H1 (cell line): ENCODE measurements around the gene SLC25A22. TPM values are rescaled to one million over a fixed set of nuclear protein-coding genes. Genes with fewer than 3 reads are reported as not detected.

ENCODE experiments used
- CTCF ChIA-PET: fragments of 300-600 bp; sonication (Branson Sonifier 250); formaldehyde crosslinking; loops from one replicate; lab custom pipeline; 2021; ENCODE audit not compliant: partially characterized antibody; lab: Charles Lee
- POLR2A ChIA-PET: fragments of 300-600 bp; sonication (Branson Sonifier 250); formaldehyde crosslinking; loops from one replicate; lab custom pipeline; 2021; ENCODE audit warnings: inconsistent platforms; ENCODE audit not compliant: partially characterized antibody; lab: Charles Lee
- DNase-seq, 2 experiments: peaks; one replicate each; pipeline versions ENCODE4 v3.0.0 to v3.0.0-alpha.2; 2010 to 2022; ENCODE audit warnings: low spot score in 2 of 2, low read depth in 1 of 2, mixed read lengths in 1 of 2
- FAIRE-seq: peaks from 2 replicates; lab custom pipeline; 2011; peaks lifted over from hg19 to GRCh38; lab: Jason Lieb, UNC
- H2AFZ ChIP-seq: 2 replicates; pipeline ENCODE4 v1.8.1; 2012; ENCODE audit warnings: low read length, inconsistent platforms
- H2AK5ac ChIP-seq: 2 replicates; pipeline ENCODE4 v1.6.1; 2013; ENCODE audit warnings: low read depth, low read length
- H2BK120ac ChIP-seq: replicated peaks from 2 replicates; pipeline ENCODE3; 2013; ENCODE audit warnings: low read depth, low read length, inconsistent platforms
- H2BK12ac ChIP-seq: 2 replicates; pipeline ENCODE4 v1.6.1; 2013; ENCODE audit warnings: low read depth, low read length
- H2BK15ac ChIP-seq: 2 replicates; pipeline ENCODE4 v1.6.1; 2013; ENCODE audit warnings: low read length
- H2BK20ac ChIP-seq: 2 replicates; pipeline ENCODE4 v1.6.1; 2013; ENCODE audit warnings: low read length
- H2BK5ac ChIP-seq: 2 replicates; pipeline ENCODE4 v1.6.1; 2013; ENCODE audit warnings: low read depth, low read length
- H3K14ac ChIP-seq: 2 replicates; pipeline ENCODE4 v1.6.1; 2013; ENCODE audit warnings: inconsistent platforms; ENCODE audit not compliant: insufficient read length
- H3K18ac ChIP-seq: 2 replicates; pipeline ENCODE4 v1.6.1; 2013; ENCODE audit warnings: low read length; ENCODE audit errors: extremely low read depth
- H3K23ac ChIP-seq: 2 replicates; pipeline ENCODE4 v1.6.1; 2013; ENCODE audit warnings: inconsistent platforms; ENCODE audit not compliant: insufficient read length
- H3K23me2 ChIP-seq: 2 replicates; pipeline ENCODE4 v1.6.1; 2013; ENCODE audit warnings: low read depth, low read length
- H3K27ac ChIP-seq: 2 replicates; pipeline ENCODE4 v1.6.1; 2011; ENCODE audit warnings: low read depth, low read length, inconsistent platforms
- H3K27me3 ChIP-seq, 4 experiments: replicated peaks in 1 of 4; 1 replicate in 1 of 4; 2 replicates in 3 of 4; pipeline versions ENCODE4 v1.6.1 to v1.8.1; 2011 to 2013; ENCODE audit warnings: low read length in 3 of 4, mild to moderate bottlenecking in 3 of 4, inconsistent platforms in 2 of 4, mixed read lengths in 2 of 4, moderate library complexity in 1 of 4; ENCODE audit not compliant: control insufficient read depth in 3 of 4, insufficient read depth in 3 of 4; ENCODE audit errors: extremely low read depth in 1 of 4
- H3K36me3 ChIP-seq, 4 experiments: 2 replicates each; pipeline versions ENCODE4 v1.6.1 to v1.8.1; 2011 to 2013; ENCODE audit warnings: mild to moderate bottlenecking in 4 of 4, low read length in 3 of 4, moderate library complexity in 2 of 4, control low read depth in 1 of 4, inconsistent platforms in 1 of 4; ENCODE audit not compliant: insufficient read depth in 4 of 4, control insufficient read depth in 2 of 4
- H3K4ac ChIP-seq: replicated peaks from 2 replicates; pipeline ENCODE3; 2013; ENCODE audit warnings: low read length, low read depth, mixed read lengths, inconsistent platforms; ENCODE audit not compliant: insufficient read length
- H3K4me1 ChIP-seq, 4 experiments: replicated peaks in 1 of 4; 1 replicate in 1 of 4; 2 replicates in 3 of 4; pipeline versions ENCODE4 v1.6.1 to v1.8.1; 2011 to 2013; ENCODE audit warnings: low read length in 3 of 4, inconsistent platforms in 2 of 4, mixed read lengths in 1 of 4; ENCODE audit not compliant: insufficient read depth in 4 of 4, control insufficient read depth in 3 of 4
- H3K4me2 ChIP-seq, 2 experiments: 2 replicates each; pipeline versions ENCODE4 v1.6.1 to v1.8.1; 2011 to 2013; ENCODE audit warnings: low read depth in 2 of 2, low read length in 2 of 2, control low read depth in 1 of 2, inconsistent platforms in 1 of 2, mild to moderate bottlenecking in 1 of 2; ENCODE audit not compliant: insufficient read depth in 1 of 2
- H3K4me3 ChIP-seq, 4 experiments: fragments of 200-600, 300-600 bp in 1 of 4; sonication (generic), shearing (Covaris generic), sonication (Bioruptor Twin) in 1 of 4; 2 replicates each; pipeline versions ENCODE4 v1.5.1 to v1.8.1; 2011 to 2016; ENCODE audit warnings: low read length in 4 of 4, low read depth in 3 of 4, control low read depth in 2 of 4, inconsistent platforms in 2 of 4, mild to moderate bottlenecking in 2 of 4, mixed read lengths in 1 of 4, moderate library complexity in 1 of 4; ENCODE audit not compliant: insufficient read depth in 2 of 4; ENCODE audit errors: extremely low read depth in 1 of 4
- H3K56ac ChIP-seq: replicated peaks from 2 replicates; pipeline ENCODE3; 2013; ENCODE audit warnings: low read depth, mild to moderate bottlenecking, mixed read lengths, low read length, inconsistent platforms; ENCODE audit not compliant: insufficient read length
- H3K79me1 ChIP-seq: 2 replicates; pipeline ENCODE4 v1.6.1; 2013; ENCODE audit warnings: low read depth, low read length, control low read depth
- H3K79me2 ChIP-seq, 2 experiments: 2 replicates each; pipeline versions ENCODE4 v1.6.1 to v1.8.1; 2012 to 2013; ENCODE audit warnings: low read length in 2 of 2, mild to moderate bottlenecking in 2 of 2, inconsistent platforms in 1 of 2; ENCODE audit not compliant: insufficient read depth in 2 of 2, control insufficient read depth in 1 of 2
- H3K9ac ChIP-seq, 4 experiments: replicated peaks in 1 of 4; 1 replicate in 1 of 4; 2 replicates in 3 of 4; pipeline versions ENCODE4 v1.6.1 to v1.8.1; 2011 to 2013; ENCODE audit warnings: low read depth in 3 of 4, low read length in 3 of 4, control low read depth in 2 of 4, mild to moderate bottlenecking in 2 of 4, moderate library complexity in 2 of 4, inconsistent platforms in 1 of 4; ENCODE audit errors: extremely low read depth in 1 of 4
- H3K9me3 ChIP-seq, 2 experiments: 2 replicates each; pipeline versions ENCODE4 v1.6.1 to v1.8.1; 2012 to 2013; ENCODE audit warnings: mild to moderate bottlenecking in 2 of 2, moderate library complexity in 2 of 2, control low read depth in 1 of 2, inconsistent platforms in 1 of 2, low read depth in 1 of 2, low read length in 1 of 2, mixed read lengths in 1 of 2; ENCODE audit not compliant: insufficient read depth in 2 of 2
- H4K20me1 ChIP-seq, 2 experiments: replicated peaks in 1 of 2; 2 replicates each; pipeline versions ENCODE3 to v1.8.1; 2011 to 2013; ENCODE audit warnings: inconsistent platforms in 2 of 2, low read length in 2 of 2, mild to moderate bottlenecking in 1 of 2; ENCODE audit not compliant: insufficient read depth in 2 of 2, control insufficient read depth in 1 of 2
- H4K5ac ChIP-seq: 2 replicates; pipeline ENCODE4 v1.6.1; 2013; ENCODE audit warnings: low read length, low read depth, mixed read lengths, inconsistent platforms; ENCODE audit not compliant: insufficient read length
- H4K8ac ChIP-seq: 2 replicates; pipeline ENCODE4 v1.8.0; 2013; ENCODE audit warnings: mild to moderate bottlenecking, moderate library complexity, low read length, inconsistent platforms; ENCODE audit not compliant: insufficient read depth; ENCODE audit errors: extremely low read depth
- H4K91ac ChIP-seq: replicated peaks from 2 replicates; pipeline ENCODE3; 2013; ENCODE audit warnings: low read length, mixed read lengths, inconsistent platforms; ENCODE audit not compliant: insufficient read length
- ASH2L ChIP-seq: fragments of 200-600, 300-600 bp; sonication (generic); IDR thresholded peaks from one replicate; pipeline ENCODE4 v1.7.1; 2017; ENCODE audit warnings: low read length
- CHD2 ChIP-seq: IDR thresholded peaks from 2 replicates; pipeline ENCODE4 v1.6.1; 2012; ENCODE audit warnings: low read length, improper control_type of control experiment
- CREB1 ChIP-seq: IDR thresholded peaks from 2 replicates; pipeline ENCODE4 v1.6.1; 2012; ENCODE audit warnings: inconsistent platforms
- CTBP2 ChIP-seq: IDR thresholded peaks from 2 replicates; pipeline ENCODE4 v1.7.0; 2011; ENCODE audit warnings: borderline replicate concordance, mild to moderate bottlenecking, moderate library complexity, mixed read lengths, low read length; ENCODE audit not compliant: insufficient read depth, insufficient read length
- EP300 ChIP-seq, 2 experiments: IDR thresholded peaks; 1 replicate in 1 of 2; 2 replicates in 1 of 2; pipeline ENCODE4 v1.6.1; 2011 to 2012; ENCODE audit warnings: low read depth in 2 of 2, low read length in 2 of 2, mild to moderate bottlenecking in 2 of 2, borderline replicate concordance in 1 of 2, inconsistent platforms in 1 of 2, moderate library complexity in 1 of 2
- JUND ChIP-seq: IDR thresholded peaks from 2 replicates; pipeline ENCODE4 v1.6.1; 2011; ENCODE audit warnings: mild to moderate bottlenecking, improper control_type of control experiment, low read length
- PHF8 ChIP-seq: fragments of 200-600 bp; sonication (generic); conservative IDR thresholded peaks from 2 replicates; pipeline ENCODE4 v1.7.1; 2012; ENCODE audit warnings: low read depth, mild to moderate bottlenecking, inconsistent platforms, low read length, moderate library complexity
- POLR2AphosphoS5 ChIP-seq: IDR thresholded peaks from 2 replicates; pipeline ENCODE4 v1.6.1; 2011; ENCODE audit warnings: low read depth, low read length
- SAP30 ChIP-seq: fragments of 300-600 bp; sonication (generic); IDR thresholded peaks from 2 replicates; pipeline ENCODE4 v1.7.1; 2012; ENCODE audit warnings: low read length, moderate library complexity, mild to moderate bottlenecking, inconsistent platforms; ENCODE audit not compliant: insufficient read depth, insufficient replicate concordance
- TCF12 ChIP-seq: IDR thresholded peaks from 2 replicates; pipeline ENCODE4 v1.6.1; 2011; ENCODE audit warnings: low read depth, mild to moderate bottlenecking, low read length
- TEAD4 ChIP-seq: IDR thresholded peaks from 2 replicates; pipeline ENCODE4 v1.6.1; 2012; ENCODE audit warnings: low read depth, low read length, inconsistent platforms, mixed read lengths
- WGBS, 2 experiments: shearing (Covaris generic) in 1 of 2; methylation state at CpG; one replicate each; pipeline versions ENCODE4 v1.1.6 to v1.1.7; 2013 to 2015; ENCODE audit warnings: low lambda C conversion rate in 2 of 2, mixed read lengths in 2 of 2, inconsistent platforms in 1 of 2, low coverage in 1 of 2, missing lambda C conversion rate in 1 of 2; ENCODE audit not compliant: insufficient replicate concordance in 2 of 2, insufficient coverage in 1 of 2, insufficient read length in 1 of 2; ENCODE audit errors: extremely low coverage in 1 of 2, missing lambda C conversion rate in 1 of 2; 5-methylcytosine and 5-hydroxymethylcytosine counted together
- polyA plus RNA-seq, 7 experiments: library from polyadenylated mRNA; depleted of rRNA in 3 of 7; stranded (reverse) in 5 of 7; unstranded in 2 of 7; fragments of >200 nt in 5 of 7; fragments of 200-250 nt in 2 of 7; gene quantifications; 1 replicate in 5 of 7; 2 replicates in 1 of 7; 4 replicates in 1 of 7; pipeline versions ENCODE4 v1.2.1 to v1.2.3, GENCODE V29; 2011 to 2013; ENCODE audit warnings: missing spikeins in 2 of 7, mixed read lengths in 2 of 7
- total RNA-seq: library from RNA; stranded (reverse); fragmentation: NEBNext Ultra II Directional; extraction: Animal tissue kit (Norgen Biotek cat#: 25700); gene quantifications from 2 replicates; pipeline ENCODE4 v1.2.1, GENCODE V29; 2021

Gene SLC25A22
- total and polyA plus RNA-seq, 2 of the 8 experiments (the other 6 are each of a cell fraction or from before 2014, with no cell fraction given): 31.5 to 48.0 TPM

DNA sequence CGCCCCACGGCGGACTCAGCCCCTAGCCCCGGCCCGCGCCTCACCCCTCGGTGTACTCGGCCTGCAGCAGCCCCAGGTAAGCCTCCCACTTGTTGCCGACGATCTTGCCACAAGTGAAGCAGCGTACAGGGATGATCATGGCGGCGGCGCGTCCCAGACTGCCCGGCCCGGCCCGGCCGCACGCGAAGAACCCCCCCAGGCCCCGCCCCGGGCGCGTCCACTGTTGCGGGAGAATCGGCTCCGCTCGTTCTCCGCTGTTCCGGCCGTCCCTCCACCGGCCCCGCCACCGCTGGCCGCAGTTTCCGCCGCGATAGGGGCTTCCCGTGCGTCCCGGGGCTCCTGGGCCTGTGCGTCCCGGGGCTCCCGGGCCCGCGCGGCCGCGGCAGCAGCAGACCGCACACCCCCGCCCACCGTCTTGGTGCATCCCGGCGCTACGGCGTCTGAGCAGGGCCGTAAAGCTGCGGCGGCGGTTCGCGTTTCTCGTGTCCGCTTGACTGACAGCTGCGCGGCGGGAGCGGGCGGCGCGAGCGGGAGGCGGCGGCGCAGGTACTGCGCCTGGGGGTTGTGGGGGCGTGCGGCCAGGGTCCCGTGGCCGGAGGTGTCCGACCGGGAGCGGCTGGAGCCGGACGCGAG, 44.4 kb upstream of the SLC25A22 start, which contains the start of the genes POLR2L and TSPAN4:
Gene POLR2L, minus strand, starts transcription at position 160 of the 633 bp plus-strand sequence. Its CDS starts 21 bp downstream, at position 139.
Gene TSPAN4, plus strand, starts transcription at position 483 of the 633 bp plus-strand sequence. CDS start 7,453 bp downstream, outside the sequence.
- H3K56ac ChIP-seq: peak within 1 kb of the TSS; percentile 97
- DNase-seq: peak in 1 of 2 experiments; percentile 95
- peak within 1 kb of the TSS; percentile 99 for H3K27ac ChIP-seq
- peak within 1 kb of the TSS; percentile 39; the same call in 1 of the 2 replicates for H2AK5ac ChIP-seq
- peak within 1 kb of the TSS; percentile 93; the same call in 1 of the 2 replicates for H2BK5ac ChIP-seq
- 0% methylated on average over 4 of the region's 87 CpGs; no CpG with 5 or more reads in 1 of the 2 experiments for WGBS, 2 experiments
- peaks cover 21% of the 10 kb centered on the region; the same call in 1 of the 2 replicates for H3K23me2 ChIP-seq
- H4K91ac ChIP-seq: peak within 1 kb of the TSS; percentile 98
- FAIRE-seq: no peak
- H3K23ac ChIP-seq: no peak within 1 kb of the TSS
- H3K9ac ChIP-seq: peak within 1 kb of the TSS; percentile 65 to 97 (median 94)
- no peaks in the 10 kb centered on the region for H3K9me3 ChIP-seq
- H2BK15ac ChIP-seq: peak within 1 kb of the TSS; percentile 99; the same call in 1 of the 2 replicates
- H3K4ac ChIP-seq: peak within 1 kb of the TSS; percentile 99
- peak within 1 kb of the TSS; percentile 92; the same call in 1 of the 2 replicates for H2BK12ac ChIP-seq
- H3K18ac ChIP-seq: peak within 1 kb of the TSS; percentile 98
- no peak within 1 kb of the TSS; the same call in 1 of the 2 replicates for H2AFZ ChIP-seq
- H3K79me1 ChIP-seq: peaks cover 9% of the 10 kb centered on the region; the same call in 1 of the 2 replicates
- H3K36me3 ChIP-seq: peaks cover 10 to 24% (median 20%) of the 10 kb centered on the region in 4 experiments; a peak in 7 of 8 replicates
- POLR2A ChIA-PET: interaction anchor here (0.6 to 40.4 kb wide), 12 partner anchors 15 to 362 kb away, joined by 3 to 1917 read pairs (median 4); partner anchors contain the start of genes CD151, CEND1, CHID1 and CRACR2B
- no peaks in the 10 kb centered on the region; a peak in 2 of 7 replicates for H3K27me3 ChIP-seq
- no peak within 1 kb of the TSS for H3K14ac ChIP-seq
- H2BK20ac ChIP-seq: no peak within 1 kb of the TSS
- H3K4me3 ChIP-seq: peak within 1 kb of the TSS; percentile 76 to 96 (median 82)
- peaks cover 0 to 34% (median 25%) of the 10 kb centered on the region in 4 experiments; a peak in 6 of 7 replicates for H3K4me1 ChIP-seq
- CTCF ChIA-PET: interaction anchor here (0.9 to 6.7 kb wide), 8 partner anchors 10 to 56 kb away, joined by 3 to 74 read pairs (median 5); partner anchors contain the start of gene CD151
- H2BK120ac ChIP-seq: peak within 1 kb of the TSS; percentile 79
- peak within 1 kb of the TSS; percentile 98 for H4K8ac ChIP-seq
- H4K20me1 ChIP-seq: peaks cover 7 to 38% of the 10 kb centered on the region in 2 experiments
- peak within 1 kb of the TSS; percentile 96 for H4K5ac ChIP-seq
- peak within 1 kb of the TSS; percentile 87 for H3K4me2 ChIP-seq
- peaks cover 0 to 27% of the 10 kb centered on the region in 2 experiments; a peak in 2 of 4 replicates for H3K79me2 ChIP-seq
- TF ChIP-seq SAP30 (no peak), TEAD4 (no peak), CHD2 (0 out of 2 replicates have a peak, but pooled peaks have one; percentile 20), CREB1 (peak; percentile 61; the same call in 1 of the 2 replicates), POLR2AphosphoS5 (peak; percentile 99), EP300 (IDR thresholded peaks at IDR 0.05; ENCODE audit: borderline replicate concordance in 1 of 2, low read depth in 2 of 2, low read length in 2 of 2) (peak in 1 of 2 experiments; percentile 98; a peak in 2 of 3 replicates), ASH2L (peak; percentile 28), JUND (peak; percentile 95), TCF12 (0 out of 2 replicates have a peak, but pooled peaks have one; percentile 10), CTBP2 (no peak), PHF8 (peak; percentile 94)
